Vagina (tissue), 2 donors: ENCODE results near the gene C10orf105.

ENCODE experiments used
- POLR2A ChIP-seq, 2 donors: fragments of 450-650 bp; IDR thresholded peaks; one replicate each; pipeline ENCODE4 v1.6.1; 2017; ENCODE audit warnings: antibody characterized with exemption in 2 of 2, mild to moderate bottlenecking in 2 of 2, moderate library complexity in 2 of 2
- POLR2AphosphoS5 ChIP-seq, 2 donors: sonication (generic); formaldehyde crosslinking; IDR thresholded peaks; one replicate each; pipeline ENCODE4 v1.9.0; 2017; ENCODE audit warnings: antibody characterized with exemption in 2 of 2, mild to moderate bottlenecking in 2 of 2, low read depth in 1 of 2; ENCODE audit not compliant: insufficient read depth in 1 of 2
- TF ChIP-seq, protein P1 (sequence below), 3 experiments: fragments of 450-650 bp in 2 of 3; fragments of 200-600 bp in 1 of 3; sonication (generic) in 1 of 3; IDR thresholded peaks; one replicate each; pipeline ENCODE4 v1.5.1; 2017 to 2019; ENCODE audit warnings: antibody characterized with exemption in 3 of 3, mild to moderate bottlenecking in 2 of 3, moderate library complexity in 2 of 3

- TF ChIP-seq POLR2A (IDR thresholded peaks at IDR 0.05) (peak in 1 of 2 donors; percentile 12), POLR2AphosphoS5 (IDR thresholded peaks at IDR 0.05; ENCODE audit: insufficient read depth in 1 of 2, low read depth in 1 of 2) (no peak)
- TF ChIP-seq, protein P1, sequence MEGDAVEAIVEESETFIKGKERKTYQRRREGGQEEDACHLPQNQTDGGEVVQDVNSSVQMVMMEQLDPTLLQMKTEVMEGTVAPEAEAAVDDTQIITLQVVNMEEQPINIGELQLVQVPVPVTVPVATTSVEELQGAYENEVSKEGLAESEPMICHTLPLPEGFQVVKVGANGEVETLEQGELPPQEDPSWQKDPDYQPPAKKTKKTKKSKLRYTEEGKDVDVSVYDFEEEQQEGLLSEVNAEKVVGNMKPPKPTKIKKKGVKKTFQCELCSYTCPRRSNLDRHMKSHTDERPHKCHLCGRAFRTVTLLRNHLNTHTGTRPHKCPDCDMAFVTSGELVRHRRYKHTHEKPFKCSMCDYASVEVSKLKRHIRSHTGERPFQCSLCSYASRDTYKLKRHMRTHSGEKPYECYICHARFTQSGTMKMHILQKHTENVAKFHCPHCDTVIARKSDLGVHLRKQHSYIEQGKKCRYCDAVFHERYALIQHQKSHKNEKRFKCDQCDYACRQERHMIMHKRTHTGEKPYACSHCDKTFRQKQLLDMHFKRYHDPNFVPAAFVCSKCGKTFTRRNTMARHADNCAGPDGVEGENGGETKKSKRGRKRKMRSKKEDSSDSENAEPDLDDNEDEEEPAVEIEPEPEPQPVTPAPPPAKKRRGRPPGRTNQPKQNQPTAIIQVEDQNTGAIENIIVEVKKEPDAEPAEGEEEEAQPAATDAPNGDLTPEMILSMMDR (IDR thresholded peaks at IDR 0.05) = no peak
Observed at GRCh38 chr10:71753091-71753959, 33.7 kb upstream of the C10orf105 start.
